Psoas muscle (tissue), 8 donors: ENCODE measurements around the gene BANP. TPM values are rescaled to one million over a fixed set of nuclear protein-coding genes. Genes with fewer than 3 reads are reported as not detected.
A peak's percentile ranks its signal among the peaks of the same experiment; 100 is the strongest.
"Not testable (repeated sequence)": the region's sequence is repeated elsewhere in the genome, so short reads cannot be mapped to it uniquely, and the experiment has no call there.

Experiments
- ATAC-seq, 4 donors: fragments of 200-7000 bp; cut with Tn5 transposase; one replicate each; pipeline ENCODE4 v1.9.1; 2020; ENCODE audit warnings: moderate library complexity in 3 of 4, mild to moderate bottlenecking in 2 of 4
- DNase-seq, 2 donors: peaks; one replicate each; pipeline ENCODE4 v3.0.0-alpha.2; 2020
- H3K27ac ChIP-seq: fragments of 200-600 bp; one replicate; pipeline ENCODE4 v1.8.0; 2022
- H3K27me3 ChIP-seq, 3 donors: fragments of 200-600 bp in 1 of 3; one replicate each; pipeline versions ENCODE4 v1.6.1 to v1.8.0; 2013 to 2022; ENCODE audit warnings: low read length in 2 of 3, mild to moderate bottlenecking in 2 of 3, moderate library complexity in 1 of 3; ENCODE audit not compliant: insufficient read depth in 3 of 3
- H3K36me3 ChIP-seq, 2 donors: fragments of 200-600 bp in 1 of 2; one replicate each; pipeline versions ENCODE4 v1.6.1 to v1.8.0; 2013 to 2022; ENCODE audit warnings: low read depth in 1 of 2, mild to moderate bottlenecking in 1 of 2, moderate library complexity in 1 of 2; ENCODE audit not compliant: insufficient read depth in 1 of 2
- H3K4me1 ChIP-seq: fragments of 200-600 bp; one replicate; pipeline ENCODE4 v1.8.0; 2022
- H3K4me3 ChIP-seq: fragments of 200-600 bp; one replicate; pipeline ENCODE4 v1.8.0; 2022; ENCODE audit warnings: mild to moderate bottlenecking
- H3K9me3 ChIP-seq: fragments of 200-600 bp; one replicate; pipeline ENCODE4 v1.8.0; 2022
- WGBS, 3 donors: extraction: QIAGEN DNeasy Blood & Tissue Kit; methylation state at CpG; one replicate each; pipeline versions ENCODE4 v1.1.6 to v1.1.7; 2013; 5-methylcytosine and 5-hydroxymethylcytosine counted together
- intact Hi-C, 2 donors: fragments of 100-400 bp; cut with DNase I; formaldehyde crosslinking; loops; one replicate each; pipeline versions ENCODE4 v1.11.0 to v1.14.2; 2022
- polyA plus RNA-seq, 3 donors: library from polyadenylated mRNA; stranded (reverse); fragments of 200-250 nt; gene quantifications; one replicate each; pipeline ENCODE4 v1.2.3, GENCODE V29; 2013
- total RNA-seq, 4 donors: library from RNA; stranded (reverse); fragmentation: NEBNext Ultra II Directional in 2 of 4; extraction: Animal tissue kit (Norgen Biotek cat#: 25700) in 2 of 4; gene quantifications; one replicate each; pipeline versions ENCODE4 v1.2.1 to v1.2.4, GENCODE V29; 2021 to 2023
- TF ChIP-seq, protein P1 (sequence below): fragments of 200-600 bp; IDR thresholded peaks from one replicate; pipeline ENCODE4 v1.8.0; 2022; ENCODE audit warnings: antibody characterized with exemption
- donor health status: healthy with polysubstance abuse.
- donor health status: DM: no; HTN: no; CAD: no; lungs with moderate emphysema.
- donor health status: Bipolar disorder and iron deficiency.
- donor health status: healthy.
- donor health status: DM: yes; HTN: yes; CAD: no.
- donor health status: DM: no; HTN: no; CAD: no.
- donor health status: DM: no; HTN: no; CAD: no.
- donor health status: DM: yes; HTN: yes; CAD: no.

BANP gene
- total and polyA plus RNA-seq, 7 donors, result 7.7 to 15.3 (median 14.2) TPM

DNA sequence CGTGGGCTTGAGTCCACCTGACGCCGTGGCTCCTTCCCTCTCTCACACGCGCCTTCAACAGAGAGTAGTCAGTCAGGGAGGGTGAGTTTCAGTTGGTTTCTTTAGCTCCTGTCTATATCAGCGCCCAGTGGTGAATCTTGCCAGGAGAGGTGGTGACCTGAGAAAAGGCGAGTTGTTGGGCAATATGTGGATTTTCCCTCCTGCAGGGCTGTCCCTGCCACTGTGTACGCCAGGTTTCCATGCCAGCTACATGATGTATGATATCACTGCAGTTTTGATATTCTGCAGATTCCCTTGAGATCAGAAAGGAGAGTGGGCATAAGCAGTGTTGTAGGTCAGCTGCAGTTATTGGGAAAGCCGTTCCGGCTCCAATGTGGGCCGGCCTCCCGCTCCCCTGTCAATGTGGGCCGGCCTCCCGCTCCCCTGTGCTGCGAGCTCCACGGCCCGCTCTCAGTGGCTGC is 31.4 kb downstream of the BANP start:
- H3K27ac ChIP-seq, result peak overlapping the region; percentile 68
- TF ChIP-seq, protein P1, sequence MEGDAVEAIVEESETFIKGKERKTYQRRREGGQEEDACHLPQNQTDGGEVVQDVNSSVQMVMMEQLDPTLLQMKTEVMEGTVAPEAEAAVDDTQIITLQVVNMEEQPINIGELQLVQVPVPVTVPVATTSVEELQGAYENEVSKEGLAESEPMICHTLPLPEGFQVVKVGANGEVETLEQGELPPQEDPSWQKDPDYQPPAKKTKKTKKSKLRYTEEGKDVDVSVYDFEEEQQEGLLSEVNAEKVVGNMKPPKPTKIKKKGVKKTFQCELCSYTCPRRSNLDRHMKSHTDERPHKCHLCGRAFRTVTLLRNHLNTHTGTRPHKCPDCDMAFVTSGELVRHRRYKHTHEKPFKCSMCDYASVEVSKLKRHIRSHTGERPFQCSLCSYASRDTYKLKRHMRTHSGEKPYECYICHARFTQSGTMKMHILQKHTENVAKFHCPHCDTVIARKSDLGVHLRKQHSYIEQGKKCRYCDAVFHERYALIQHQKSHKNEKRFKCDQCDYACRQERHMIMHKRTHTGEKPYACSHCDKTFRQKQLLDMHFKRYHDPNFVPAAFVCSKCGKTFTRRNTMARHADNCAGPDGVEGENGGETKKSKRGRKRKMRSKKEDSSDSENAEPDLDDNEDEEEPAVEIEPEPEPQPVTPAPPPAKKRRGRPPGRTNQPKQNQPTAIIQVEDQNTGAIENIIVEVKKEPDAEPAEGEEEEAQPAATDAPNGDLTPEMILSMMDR, result no peak
- DNase-seq, result no peak
- peaks cover 2 to 44% of the 10 kb centered on the region in 2 donors for H3K36me3 ChIP-seq
- H3K4me3 ChIP-seq, result no peak overlapping the region
- H3K4me1 ChIP-seq, result peaks cover 19% of the 10 kb centered on the region
- intact Hi-C loops, result loop anchor here in 1 of 2 donors (5.0 kb wide), 1 partner anchor 455 kb away; no protein-coding TSS in a partner anchor
- 76 to 85% (median 77%) methylated on average over 16 to 17 of the region's 17 CpGs for WGBS, 3 donors
- H3K27me3 ChIP-seq, result no peaks in the 10 kb centered on the region
- no peaks in the 10 kb centered on the region for H3K9me3 ChIP-seq
- no peak for ATAC-seq

GRCh38 chr16:87983072-87983736 is 32.0 kb downstream of the BANP start:
- H3K4me3 ChIP-seq, H3K27me3 ChIP-seq, H3K9me3 ChIP-seq, DNase-seq: not testable (repeated sequence)
- peaks cover 2 to 41% of the 10 kb centered on the region in 2 donors for H3K36me3 ChIP-seq
- 34 to 41% (median 38%) methylated on average over 19 to 20 of the region's 20 CpGs for WGBS, 3 donors
- H3K4me1 ChIP-seq, result peaks cover 19% of the 10 kb centered on the region
- TF ChIP-seq, protein P1, result peak; percentile 56
- H3K27ac ChIP-seq, result peak overlapping the region; percentile 68
- ATAC-seq, result peak; percentile 46 to 78 (median 58)
- intact Hi-C loops, result loop anchor here in 1 of 2 donors (5.0 kb wide), 1 partner anchor 454 kb away; no protein-coding TSS in a partner anchor

DNA sequence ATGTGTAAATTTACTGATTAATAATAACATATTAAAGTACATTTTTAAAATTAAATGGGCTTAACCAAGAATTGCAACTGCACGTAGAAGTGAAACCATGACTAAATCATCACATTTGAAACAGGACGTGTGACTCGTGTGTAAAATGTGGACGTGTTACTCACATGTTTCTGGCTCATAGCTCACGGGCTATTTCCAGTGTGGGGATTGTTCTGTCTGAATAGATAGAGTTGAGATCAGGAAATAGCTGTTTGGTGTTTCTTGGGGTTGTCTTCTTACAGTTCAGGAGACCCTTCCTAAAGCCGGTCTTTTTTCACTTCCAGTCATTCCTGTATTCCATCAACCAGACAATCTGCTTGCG is 32.5 kb downstream of the BANP start:
- H3K36me3 ChIP-seq, result peaks cover 2 to 40% of the 10 kb centered on the region in 2 donors
- not testable (repeated sequence) for H3K27me3 ChIP-seq, DNase-seq, H3K9me3 ChIP-seq, H3K4me3 ChIP-seq
- peak in 3 of 4 donors; percentile 29 to 52 (median 40) for ATAC-seq
- 43 to 54% (median 43%) methylated on average over 6 to 7 of the region's 7 CpGs for WGBS, 3 donors
- peaks cover 19% of the 10 kb centered on the region for H3K4me1 ChIP-seq
- peak overlapping the region; percentile 68 for H3K27ac ChIP-seq
- intact Hi-C loops, result loop anchor here in 1 of 2 donors (5.0 kb wide), 1 partner anchor 454 kb away; no protein-coding TSS in a partner anchor

DNA sequence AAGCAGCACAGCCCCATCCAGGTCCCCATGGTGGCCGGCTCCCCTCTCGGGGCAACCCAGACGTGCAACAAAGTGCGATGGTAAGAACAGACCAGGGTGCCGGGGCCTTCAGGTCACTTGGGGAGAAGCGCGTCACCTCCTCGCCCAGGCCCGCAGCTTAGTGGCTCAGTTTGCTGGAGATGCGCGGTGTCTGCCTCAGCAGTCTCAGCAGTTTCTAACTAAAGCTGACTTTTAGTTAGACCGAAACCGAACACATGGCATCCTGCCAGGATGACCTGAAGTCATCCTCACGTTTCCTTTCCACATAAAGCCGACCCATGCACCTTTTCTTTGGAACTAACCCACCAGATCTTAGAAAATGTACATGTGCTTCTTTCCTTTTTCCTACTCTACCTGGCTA is 32.9 kb downstream of the BANP start:
- not testable (repeated sequence) for H3K27ac ChIP-seq, H3K9me3 ChIP-seq, DNase-seq, ATAC-seq, H3K27me3 ChIP-seq, H3K4me3 ChIP-seq
- H3K36me3 ChIP-seq, result peaks cover 2 to 39% of the 10 kb centered on the region in 2 donors
- intact Hi-C loops, result loop anchor here in 1 of 2 donors (5.0 kb wide), 1 partner anchor 453 kb away; no protein-coding TSS in a partner anchor
- H3K4me1 ChIP-seq, result peaks cover 15% of the 10 kb centered on the region
- 51 to 72% (median 58%) methylated on average over 15 of the region's 15 CpGs for WGBS, 3 donors

DNA sequence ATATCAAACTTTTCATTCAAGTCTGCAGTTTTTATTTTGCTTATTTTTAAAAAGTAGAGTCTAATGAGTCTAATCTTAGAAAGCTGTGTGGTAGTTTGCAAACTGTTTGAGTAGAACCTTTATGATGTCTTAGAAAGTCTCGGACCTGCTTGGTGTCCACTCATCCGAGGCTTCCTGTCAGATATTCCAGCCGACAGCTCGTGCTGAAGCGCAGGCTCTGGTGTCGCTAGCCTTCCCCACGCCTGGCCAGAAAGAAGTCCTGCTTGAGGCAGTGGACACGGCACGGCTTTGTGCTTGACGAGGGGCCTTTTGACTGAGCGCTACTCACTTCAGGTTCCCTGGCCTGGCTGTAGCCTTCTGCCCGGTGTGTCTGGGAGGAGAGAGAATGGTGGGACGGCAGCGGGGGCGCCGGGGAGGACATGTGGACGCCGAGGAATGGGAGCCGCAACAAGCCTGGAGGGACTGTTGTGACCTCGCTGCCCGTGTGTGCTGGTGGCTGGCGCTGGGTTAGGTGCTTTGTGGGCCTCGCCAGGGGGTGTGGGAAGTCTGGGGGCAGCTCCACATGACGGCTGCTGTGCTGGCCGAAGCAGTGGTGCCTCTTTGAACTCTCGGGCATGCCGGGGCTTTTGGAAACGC is 33.5 kb downstream of the BANP start:
- Histone ChIP-seq H3K9me3 (no peaks in the 10 kb centered on the region), H3K27ac (no peak overlapping the region), H3K36me3 (peaks cover 2 to 39% of the 10 kb centered on the region in 2 donors), H3K4me1 (peaks cover 12% of the 10 kb centered on the region), H3K27me3 (no peaks in the 10 kb centered on the region), H3K4me3 (no peak overlapping the region)
- DNase-seq, result no peak
- ATAC-seq, result no peak
- TF ChIP-seq, protein P1, result no peak
- WGBS, 3 donors, result 94 to 95% (median 94%) methylated on average over 27 to 28 of the region's 28 CpGs
- intact Hi-C loops, result loop anchor here in 1 of 2 donors (5.0 kb wide), 1 partner anchor 453 kb away; no protein-coding TSS in a partner anchor

- Histone ChIP-seq H3K36me3 (peaks cover 2 to 39% of the 10 kb centered on the region in 2 donors), H3K27ac (peak overlapping the region; percentile 82)
- H3K9me3 ChIP-seq, ATAC-seq, intact Hi-C loops, H3K4me3 ChIP-seq, H3K27me3 ChIP-seq, H3K4me1 ChIP-seq, DNase-seq: not testable (repeated sequence)
- WGBS, 3 donors, result 90 to 97% (median 90%) methylated on average over 5 of the region's 5 CpGs
Observed at GRCh38 chr16:87985493-87985892, 34.3 kb downstream of the BANP start.
